Transverse colon (tissue), 4 donors: ENCODE data around the gene MRPL16. TPM values are rescaled to one million over a fixed set of nuclear protein-coding genes. Genes with fewer than 3 reads are reported as not detected.
"Not testable (repeated sequence)": the region's sequence is repeated elsewhere in the genome, so short reads cannot be mapped to it uniquely, and the experiment has no call there.

Source experiments
- DNase-seq: peaks from one replicate; pipeline ENCODE4 v3.0.0-alpha.2; 2019
- H3K27ac ChIP-seq, 4 donors: fragments of 200-600 bp; sonication (generic); 2 replicates each; pipeline ENCODE4 v1.5.1; 2016 to 2018; ENCODE audit warnings: inconsistent platforms in 4 of 4
- H3K27me3 ChIP-seq: fragments of 200-600 bp; sonication (generic); 2 replicates; pipeline ENCODE4 v1.5.1; 2017; ENCODE audit warnings: inconsistent platforms
- H3K36me3 ChIP-seq, 4 donors: fragments of 200-600 bp; sonication (generic); 2 replicates each; pipeline ENCODE4 v1.5.1; 2017 to 2019; ENCODE audit warnings: inconsistent platforms in 4 of 4
- H3K4me1 ChIP-seq, 4 donors: fragments of 200-600 bp; sonication (generic); 2 replicates each; pipeline ENCODE4 v1.5.1; 2017 to 2020; ENCODE audit warnings: inconsistent platforms in 4 of 4
- H3K4me3 ChIP-seq, 4 donors: fragments of 200-600 bp; sonication (generic); 1 replicate in 1 of 4; 2 replicates in 3 of 4; pipeline versions ENCODE4 v1.5.1 to v1.6.1; 2017 to 2019; ENCODE audit warnings: inconsistent platforms in 4 of 4
- H3K9me3 ChIP-seq, 2 donors: fragments of 200-600 bp; sonication (generic); 2 replicates each; pipeline ENCODE4 v1.5.1; 2017 to 2019; ENCODE audit warnings: inconsistent platforms in 2 of 2
- CTCF ChIP-seq, 5 experiments: fragments of 200-600 bp in 3 of 5; fragments of 450-650 bp in 2 of 5; sonication (generic) in 3 of 5; IDR thresholded peaks; 1 replicate in 2 of 5; 2 replicates in 3 of 5; pipeline ENCODE4 v1.5.1; 2016 to 2017; ENCODE audit warnings: antibody characterized with exemption in 5 of 5, inconsistent platforms in 3 of 5, mild to moderate bottlenecking in 2 of 5, moderate library complexity in 1 of 5
- EP300 ChIP-seq: sonication (generic); formaldehyde crosslinking; IDR thresholded peaks from one replicate; pipeline ENCODE4 v1.6.1; 2017; ENCODE audit warnings: antibody characterized with exemption, low read depth
- POLR2A ChIP-seq: fragments of 450-650 bp; IDR thresholded peaks from one replicate; pipeline ENCODE4 v1.6.1; 2016; ENCODE audit warnings: antibody characterized with exemption, mild to moderate bottlenecking, moderate library complexity
- POLR2AphosphoS5 ChIP-seq, 3 donors: sonication (generic); formaldehyde crosslinking; IDR thresholded peaks; one replicate each; pipeline ENCODE4 v1.6.1; 2016; ENCODE audit warnings: antibody characterized with exemption in 3 of 3
- WGBS, 2 donors: methylation state at CpG; one replicate each; pipeline ENCODE4 v1.1.5; 2018; ENCODE audit warnings: low coverage in 1 of 2; 5-methylcytosine and 5-hydroxymethylcytosine counted together
- in situ Hi-C, 4 donors: fragments of 200-750 bp; cut with MboI; loops; one replicate each; pipeline versions ENCODE4 v1.15.0 to v1.15.1; 2017; ENCODE audit warnings: low sequenced_read_pairs in 3 of 4, low pct_ligation_motif_present in 1 of 4, low pct_unique_long_range_greater_than_20kb in 1 of 4
- intact Hi-C: fragments of 100-400 bp; cut with DNase I; formaldehyde crosslinking; loops from one replicate; pipeline ENCODE4 v1.15.1; 2023; ENCODE audit warnings: low total_unique reads
- total RNA-seq, 4 donors: library from RNA; depleted of rRNA; stranded (reverse); fragments of >200 nt; gene quantifications; one replicate each; pipeline ENCODE4 v1.1.0, GENCODE V29; 2016

Gene MRPL16
- total RNA-seq, 4 donors from 2014 or later, result 7.5 to 62.4 (median 37.2) TPM

GRCh38 chr11:59787255-59787588 lies 23.4 kb downstream of the MRPL16 start:
- in situ Hi-C loops (no loop called here), intact Hi-C loops (no loop called here)
- Histone ChIP-seq H3K4me1 (peaks cover 0 to 42% (median 12%) of the 10 kb centered on the region in 4 donors), H3K4me3 (no peak overlapping the region), H3K36me3 (peaks cover 0 to 19% (median 2%) of the 10 kb centered on the region in 4 donors), H3K27me3 (no peaks in the 10 kb centered on the region), H3K27ac (peak overlapping the region; percentile 74 to 79 (median 79)), H3K9me3 (no peaks in the 10 kb centered on the region)
- no peak for DNase-seq
- TF ChIP-seq CTCF (IDR thresholded peaks at IDR 0.05) (no peak), POLR2A (no peak)
- WGBS, 2 donors, result 45 to 51% methylated on average over 4 of the region's 4 CpGs

GRCh38 chr11:59785818-59786217 lies 24.8 kb downstream of the MRPL16 start:
- Histone ChIP-seq H3K27me3 (no peaks in the 10 kb centered on the region), H3K36me3 (peaks cover 0 to 15% (median 2%) of the 10 kb centered on the region in 4 donors), H3K4me1 (peaks cover 0 to 46% (median 12%) of the 10 kb centered on the region in 4 donors), H3K4me3 (no peak overlapping the region), H3K27ac (peak overlapping the region in 2 of 4 donors; percentile 79), H3K9me3 (no peaks in the 10 kb centered on the region)
- WGBS, 2 donors, result 69% methylated on average over 4 of the region's 4 CpGs; no CpG with 5 or more reads in 1 of the 2 donors
- TF ChIP-seq CTCF (IDR thresholded peaks at IDR 0.05) (no peak), POLR2A (no peak), POLR2AphosphoS5 (IDR thresholded peaks at IDR 0.05) (no peak), EP300 (no peak)
- DNase-seq, result no peak
- in situ Hi-C loops, result no loop called here
- intact Hi-C loops, result no loop called here

- H3K27ac ChIP-seq, DNase-seq, H3K4me3 ChIP-seq, H3K9me3 ChIP-seq, in situ Hi-C loops, H3K27me3 ChIP-seq, intact Hi-C loops: not testable (repeated sequence)
- Histone ChIP-seq H3K36me3 (peaks cover 0 to 11% (median 3%) of the 10 kb centered on the region in 4 donors), H3K4me1 (peaks cover 0 to 46% (median 12%) of the 10 kb centered on the region in 4 donors)
- 75 to 80% methylated on average over 5 of the region's 5 CpGs for WGBS, 2 donors
These were observed 26.1 kb downstream of the MRPL16 start for GRCh38 chr11:59784441-59784840.

- Histone ChIP-seq H3K27ac (no peak overlapping the region), H3K36me3 (peaks cover 0 to 6% (median 2%) of the 10 kb centered on the region in 4 donors), H3K4me1 (peaks cover 0 to 52% (median 14%) of the 10 kb centered on the region in 4 donors), H3K9me3 (no peaks in the 10 kb centered on the region), H3K4me3 (no peak overlapping the region), H3K27me3 (no peaks in the 10 kb centered on the region)
- intact Hi-C loops, result no loop called here
- TF ChIP-seq POLR2AphosphoS5 (IDR thresholded peaks at IDR 0.05) (no peak), POLR2A (no peak), CTCF (IDR thresholded peaks at IDR 0.05) (no peak), EP300 (no peak)
- WGBS, 2 donors, result 81% methylated on average over 3 to 4 of the region's 4 CpGs
- no peak for DNase-seq
- in situ Hi-C loops, result no loop called here
These were observed 26.9 kb downstream of the MRPL16 start for GRCh38 chr11:59783632-59784090.

GRCh38 chr11:59782080-59782479 lies 28.5 kb downstream of the MRPL16 start:
- Histone ChIP-seq H3K27me3 (no peaks in the 10 kb centered on the region), H3K9me3 (no peaks in the 10 kb centered on the region), H3K27ac (no peak overlapping the region), H3K4me3 (no peak overlapping the region), H3K36me3 (peaks cover 0 to 6% (median 0%) of the 10 kb centered on the region in 4 donors), H3K4me1 (peaks cover 5 to 60% (median 23%) of the 10 kb centered on the region in 4 donors)
- intact Hi-C loops (no loop called here), in situ Hi-C loops (no loop called here)
- 79 to 88% methylated on average over 2 of the region's 2 CpGs for WGBS, 2 donors
- no peak for TF ChIP-seq EP300
- no peak for TF ChIP-seq POLR2A
- TF ChIP-seq CTCF (IDR thresholded peaks at IDR 0.05), result no peak
- TF ChIP-seq POLR2AphosphoS5 (IDR thresholded peaks at IDR 0.05), result no peak
- no peak for DNase-seq
